ENCODE data around the gene MND1. TPM values are rescaled to one million over a fixed set of nuclear protein-coding genes. Genes with fewer than 3 reads are reported as not detected.

Gene MND1
- total and polyA plus RNA-seq, 2 donors (not counting 3 experiments of a cell fraction or from before 2014, with no cell fraction given) = 0.66 to 7.7 TPM

DNA sequence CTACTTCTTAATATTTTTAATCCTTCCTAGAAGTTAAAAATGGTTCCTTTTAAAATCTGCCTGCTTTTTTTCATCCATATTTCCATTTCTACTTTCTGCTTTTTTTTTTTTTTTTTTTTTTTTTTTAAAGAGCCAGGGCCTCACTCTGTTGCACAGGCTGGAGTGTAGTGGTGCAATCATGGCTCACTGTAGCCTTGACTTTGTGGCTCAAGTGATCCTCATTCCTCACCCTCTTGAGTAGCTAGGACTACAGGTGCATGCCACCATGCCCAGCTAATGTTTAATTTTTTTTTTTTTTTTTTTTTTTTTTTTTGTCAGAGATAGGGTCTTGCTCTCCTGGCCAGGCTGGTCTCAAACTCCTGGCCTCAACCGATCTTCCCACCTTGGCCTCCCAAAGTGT, 39.7 kb downstream of the MND1 start:
- no peak for DNase-seq (ENCODE audit: low read depth, low spot score)
- Histone ChIP-seq H3K79me2 (ENCODE audit: control insufficient read depth, insufficient read depth, low read length) (no peaks in the 10 kb centered on the region), H3K9me3 (replicated peaks; ENCODE audit: control insufficient read depth, insufficient read depth, low read length) (no peaks in the 10 kb centered on the region), H3K36me3 (ENCODE audit: control insufficient read depth in 2 of 2, extremely low read depth in 1 of 2, insufficient read depth in 2 of 2, low read length in 2 of 2) (no peaks in the 10 kb centered on the region), H4K20me1 (replicated peaks; ENCODE audit: control insufficient read depth, extremely low read depth, insufficient read depth, low read length) (no peaks in the 10 kb centered on the region), H3K4me2 (ENCODE audit: insufficient read depth, low read length) (no peak overlapping the region), H3K27me3 (ENCODE audit: control insufficient read depth in 2 of 2, insufficient read depth in 2 of 2, low read length in 2 of 2) (no peaks in the 10 kb centered on the region), H3K4me1 (ENCODE audit: control insufficient read depth, extremely low read depth, insufficient read depth, low read length) (peaks cover 4% of the 10 kb centered on the region), H3K27ac (ENCODE audit: insufficient read depth, low read depth, low read length) (no peak overlapping the region), H2AFZ (ENCODE audit: low read depth, low read length) (no peak overlapping the region), H3K4me3 (replicated peaks in 1 of 3; ENCODE audit: insufficient read depth in 1 of 3, low read depth in 1 of 3, low read length in 3 of 3) (no peak overlapping the region), H3K9me1 (replicated peaks; ENCODE audit: control insufficient read depth, extremely low read depth, insufficient read depth, low read length) (no peaks in the 10 kb centered on the region), H3K9ac (replicated peaks; ENCODE audit: extremely low read depth, insufficient read depth, low read length) (no peak overlapping the region)
- POLR2A ChIA-PET = no interaction called here
- TF ChIP-seq POLR2AphosphoS5 (IDR thresholded peaks at IDR 0.05; ENCODE audit: insufficient read depth, low read depth, low read length) = no peak
- no peak for TF ChIP-seq GATA2 (IDR thresholded peaks at IDR 0.05; ENCODE audit: insufficient read depth, insufficient read length, low read depth, low read length)
- TF ChIP-seq, protein P1, sequence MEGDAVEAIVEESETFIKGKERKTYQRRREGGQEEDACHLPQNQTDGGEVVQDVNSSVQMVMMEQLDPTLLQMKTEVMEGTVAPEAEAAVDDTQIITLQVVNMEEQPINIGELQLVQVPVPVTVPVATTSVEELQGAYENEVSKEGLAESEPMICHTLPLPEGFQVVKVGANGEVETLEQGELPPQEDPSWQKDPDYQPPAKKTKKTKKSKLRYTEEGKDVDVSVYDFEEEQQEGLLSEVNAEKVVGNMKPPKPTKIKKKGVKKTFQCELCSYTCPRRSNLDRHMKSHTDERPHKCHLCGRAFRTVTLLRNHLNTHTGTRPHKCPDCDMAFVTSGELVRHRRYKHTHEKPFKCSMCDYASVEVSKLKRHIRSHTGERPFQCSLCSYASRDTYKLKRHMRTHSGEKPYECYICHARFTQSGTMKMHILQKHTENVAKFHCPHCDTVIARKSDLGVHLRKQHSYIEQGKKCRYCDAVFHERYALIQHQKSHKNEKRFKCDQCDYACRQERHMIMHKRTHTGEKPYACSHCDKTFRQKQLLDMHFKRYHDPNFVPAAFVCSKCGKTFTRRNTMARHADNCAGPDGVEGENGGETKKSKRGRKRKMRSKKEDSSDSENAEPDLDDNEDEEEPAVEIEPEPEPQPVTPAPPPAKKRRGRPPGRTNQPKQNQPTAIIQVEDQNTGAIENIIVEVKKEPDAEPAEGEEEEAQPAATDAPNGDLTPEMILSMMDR (IDR thresholded peaks at IDR 0.05; ENCODE audit: extremely low read depth in 1 of 2, insufficient read depth in 1 of 2, low read depth in 1 of 2, low read length in 2 of 2) = no peak
- no peak for FAIRE-seq
- dilution Hi-C loops (cut with MboI; ENCODE audit: extremely low pct_ligation_motif_present, low sequenced_read_pairs) = no loop called here
- intact Hi-C loops (cut with micrococcal nuclease) = no loop called here
- CTCF ChIA-PET = no interaction called here
- BruUV-seq (replicated peaks) = no TSS peak

DNA sequence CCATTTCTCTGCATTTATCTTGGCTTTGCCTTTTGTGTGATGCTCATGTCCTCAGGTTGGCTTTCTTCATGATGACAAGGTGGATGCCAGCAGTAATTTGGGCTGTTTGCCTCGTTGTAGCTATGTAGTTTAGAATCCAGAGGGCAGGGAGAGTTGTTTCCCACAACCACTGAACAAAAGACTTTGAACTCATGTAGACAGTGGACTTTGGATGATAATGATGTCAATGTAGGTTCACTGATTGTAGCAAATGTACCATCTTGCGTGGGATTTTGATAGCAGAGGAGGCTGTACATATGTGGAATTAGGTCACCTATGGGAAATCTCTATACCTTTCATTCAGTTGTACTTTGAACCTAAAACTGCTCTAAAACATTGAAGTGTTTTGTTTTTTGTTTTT, 41.3 kb downstream of the MND1 start:
- H2AFZ ChIP-seq (ENCODE audit: low read depth, low read length) = no peak overlapping the region
- H3K9ac ChIP-seq (replicated peaks; ENCODE audit: extremely low read depth, insufficient read depth, low read length) = no peak overlapping the region
- H3K4me1 ChIP-seq (ENCODE audit: control insufficient read depth, extremely low read depth, insufficient read depth, low read length) = peaks cover 4% of the 10 kb centered on the region
- H3K27ac ChIP-seq (ENCODE audit: insufficient read depth, low read depth, low read length) = no peak overlapping the region
- FAIRE-seq (no peak), DNase-seq (ENCODE audit: low read depth, low spot score) (no peak)
- dilution Hi-C loops (cut with MboI; ENCODE audit: extremely low pct_ligation_motif_present, low sequenced_read_pairs) = no loop called here
- H3K36me3 ChIP-seq (ENCODE audit: control insufficient read depth in 2 of 2, extremely low read depth in 1 of 2, insufficient read depth in 2 of 2, low read length in 2 of 2) = no peaks in the 10 kb centered on the region
- H3K9me1 ChIP-seq (replicated peaks; ENCODE audit: control insufficient read depth, extremely low read depth, insufficient read depth, low read length) = no peaks in the 10 kb centered on the region
- intact Hi-C loops (cut with micrococcal nuclease) = no loop called here
- CTCF ChIA-PET = interaction anchor here (1.2 kb wide), 1 partner anchor 8 kb away, joined by 5 read pairs; no protein-coding TSS in a partner anchor
- TF ChIP-seq, protein P2, sequence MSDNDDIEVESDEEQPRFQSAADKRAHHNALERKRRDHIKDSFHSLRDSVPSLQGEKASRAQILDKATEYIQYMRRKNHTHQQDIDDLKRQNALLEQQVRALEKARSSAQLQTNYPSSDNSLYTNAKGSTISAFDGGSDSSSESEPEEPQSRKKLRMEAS (IDR thresholded peaks at IDR 0.05; ENCODE audit: insufficient read depth, insufficient read length) = no peak
- TF ChIP-seq JUN (IDR thresholded peaks at IDR 0.05; ENCODE audit: borderline replicate concordance, insufficient read depth, insufficient read length, low read depth) (no peak), POLR2AphosphoS5 (IDR thresholded peaks at IDR 0.05; ENCODE audit: insufficient read depth, low read depth, low read length) (no peak), GATA2 (IDR thresholded peaks at IDR 0.05; ENCODE audit: insufficient read depth, insufficient read length, low read depth, low read length) (no peak), EZH2 (IDR thresholded peaks at IDR 0.05; ENCODE audit: borderline replicate concordance, low read depth, low read length, severe bottlenecking) (no peak), FOS (IDR thresholded peaks at IDR 0.05; ENCODE audit: borderline replicate concordance, insufficient read depth, low read length) (no peak), POLR2A (IDR thresholded peaks at IDR 0.05; ENCODE audit: low read depth, low read length) (no peak)
- TF ChIP-seq, protein P1 (IDR thresholded peaks at IDR 0.05; ENCODE audit: extremely low read depth in 1 of 2, insufficient read depth in 1 of 2, low read depth in 1 of 2, low read length in 2 of 2) = no peak
- H3K4me3 ChIP-seq (replicated peaks in 1 of 3; ENCODE audit: insufficient read depth in 1 of 3, low read depth in 1 of 3, low read length in 3 of 3) = no peak overlapping the region
- H3K9me3 ChIP-seq (replicated peaks; ENCODE audit: control insufficient read depth, insufficient read depth, low read length) = no peaks in the 10 kb centered on the region
- POLR2A ChIA-PET = no interaction called here
- no peaks in the 10 kb centered on the region for H3K27me3 ChIP-seq (ENCODE audit: control insufficient read depth in 2 of 2, insufficient read depth in 2 of 2, low read length in 2 of 2)
- no peaks in the 10 kb centered on the region for H4K20me1 ChIP-seq (replicated peaks; ENCODE audit: control insufficient read depth, extremely low read depth, insufficient read depth, low read length)
- no peak overlapping the region for H3K4me2 ChIP-seq (ENCODE audit: insufficient read depth, low read length)
- no TSS peak for BruUV-seq (replicated peaks)
- no peaks in the 10 kb centered on the region for H3K79me2 ChIP-seq (ENCODE audit: control insufficient read depth, insufficient read depth, low read length)

All from endothelial cell of umbilical vein (primary cell).